OCI-LY7 (cell line): ENCODE measurements around the gene STMN3.

ENCODE experiments used
- CTCF ChIP-seq: fragments of 200-600 bp; sonication (generic); conservative IDR thresholded peaks from 2 replicates; pipeline ENCODE4 v1.5.1; 2014; ENCODE audit warnings: mild to moderate bottlenecking, antibody characterized with exemption, low read length, moderate library complexity, mixed read lengths
- EZH2phosphoT487 ChIP-seq: fragments of 200-600 bp; sonication (generic); IDR thresholded peaks from 2 replicates; pipeline ENCODE4 v1.6.1; 2018; ENCODE audit warnings: low read depth, borderline replicate concordance, mild to moderate bottlenecking, mixed run types, antibody characterized with exemption, low read length, moderate library complexity, mixed read lengths

GRCh38 chr20:63641792-63642523, 11.3 kb downstream of the STMN3 start:
- TF ChIP-seq EZH2phosphoT487 (no peak), CTCF (peak; percentile 58)
